Adrenal gland (tissue), 12 donors: ENCODE results near the gene EPB41L2. TPM values are rescaled to one million over a fixed set of nuclear protein-coding genes. Genes with fewer than 3 reads are reported as not detected.

Experiments
- DNase-seq, 7 donors: peaks; one replicate each; pipeline ENCODE4 v3.0.0-alpha.2; 2019 to 2020
- H3K27ac ChIP-seq, 5 donors: fragments of 200-600 bp; sonication (generic) in 4 of 5; 1 replicate in 3 of 5; 2 replicates in 2 of 5; pipeline versions ENCODE4 v1.5.1 to v1.8.0; 2016 to 2020; ENCODE audit warnings: mild to moderate bottlenecking in 1 of 5
- H3K27me3 ChIP-seq: fragments of 200-600 bp; 2 replicates; pipeline ENCODE4 v1.8.0; 2021
- H3K36me3 ChIP-seq, 2 donors: fragments of 200-600 bp; replicated peaks in 1 of 2; 1 replicate in 1 of 2; 2 replicates in 1 of 2; pipeline versions ENCODE4 v1.5.1 to v1.8.0; 2018 to 2022
- H3K4me1 ChIP-seq, 2 donors: fragments of 200-600 bp; replicated peaks in 1 of 2; 1 replicate in 1 of 2; 2 replicates in 1 of 2; pipeline versions ENCODE4 v1.5.1 to v1.8.0; 2018 to 2021
- H3K4me3 ChIP-seq, 4 donors: fragments of 200-600 bp; sonication (generic) in 3 of 4; one replicate each; pipeline ENCODE4 v1.5.1; 2016 to 2018
- H3K9me3 ChIP-seq, 3 donors: fragments of 200-600 bp; sonication (generic) in 1 of 3; replicated peaks in 1 of 3; 1 replicate in 2 of 3; 2 replicates in 1 of 3; pipeline versions ENCODE4 v1.5.1 to v1.8.0; 2016 to 2021
- CTCF ChIP-seq, 6 experiments: fragments of 450-650 bp in 4 of 6; fragments of 200-600 bp in 2 of 6; sonication (generic) in 1 of 6; IDR thresholded peaks; 1 replicate in 5 of 6; 2 replicates in 1 of 6; pipeline versions ENCODE4 v1.5.1 to v1.8.0; 2016 to 2021; ENCODE audit warnings: antibody characterized with exemption in 6 of 6, mild to moderate bottlenecking in 2 of 6, moderate library complexity in 1 of 6
- POLR2A ChIP-seq, 2 donors: fragments of 450-650 bp; IDR thresholded peaks; one replicate each; pipeline ENCODE4 v1.6.1; 2017; ENCODE audit warnings: antibody characterized with exemption in 2 of 2, mild to moderate bottlenecking in 2 of 2, moderate library complexity in 1 of 2
- whole genome bisulfite sequencing, 4 donors: extraction: QIAGEN DNeasy Blood & Tissue Kit in 2 of 4; methylation state at CpG; one replicate each; pipeline versions ENCODE4 v1.1.5 to v1.1.7; 2013 to 2017; 5-methylcytosine and 5-hydroxymethylcytosine counted together
- intact Hi-C, 2 donors: fragments of 100-400 bp; cut with DNase I; formaldehyde crosslinking; loops; one replicate each; pipeline versions ENCODE4 v1.14.1 to v1.15.0; 2022 to 2023
- polyA plus RNA-seq, 3 donors: library from polyadenylated mRNA; stranded (reverse); fragments of 200-250 nt in 2 of 3; fragments of 350-450 nt in 1 of 3; fragmentation: Illumina TruSeq in 1 of 3; extraction: RNeasy Lipid Tissue Mini Kit (QIAGEN cat#74804) in 1 of 3; gene quantifications; one replicate each; pipeline ENCODE4 v1.2.3, GENCODE V29; 2013 to 2014
- total RNA-seq, 9 donors: library from RNA; depleted of rRNA in 4 of 9; stranded (reverse); fragments of >200 nt in 4 of 9; fragments of 120-200 nt in 1 of 9; fragmentation: NEBNext Ultra II Directional in 1 of 9; extraction: Animal tissue kit (Norgen Biotek cat#: 25700) in 1 of 9; gene quantifications; one replicate each; pipeline versions ENCODE4 v1.1.0 to v1.2.4, GENCODE V29; 2013 to 2023
- donor health status: healthy with polysubstance abuse.
- donor health status: Bipolar disorder and iron deficiency.
- donor health status: DM: yes; HTN: yes; CAD: no.
- donor health status: DM: no; HTN: no; CAD: no.
- donor health status: DM: no; HTN: no; CAD: no.
- donor health status: DM: yes; HTN: yes; CAD: no.

The EPB41L2 gene
- total and polyA plus RNA-seq, 12 donors, result 30.6 to 101 (median 82.4) TPM

GRCh38 chr6:130852844-130853554, 210.0 kb downstream of the EPB41L2 start:
- Histone ChIP-seq H3K4me1 (peaks cover 0 to 6% of the 10 kb centered on the region in 2 donors), H3K4me3 (no peak overlapping the region), H3K27ac (no peak overlapping the region), H3K36me3 (no peaks in the 10 kb centered on the region), H3K27me3 (no peaks in the 10 kb centered on the region), H3K9me3 (no peaks in the 10 kb centered on the region)
- TF ChIP-seq CTCF (IDR thresholded peaks at IDR 0.05) (no peak), POLR2A (IDR thresholded peaks at IDR 0.05) (no peak)
- WGBS, 4 donors, result 54 to 67% (median 59%) methylated on average over 7 of the region's 7 CpGs
- intact Hi-C loops, result no loop called here
- no peak for DNase-seq

GRCh38 chr6:130851026-130851425, 212.0 kb downstream of the EPB41L2 start:
- TF ChIP-seq POLR2A (IDR thresholded peaks at IDR 0.05) (no peak), CTCF (IDR thresholded peaks at IDR 0.05) (no peak)
- H3K4me1 ChIP-seq, result peaks cover 0 to 6% of the 10 kb centered on the region in 2 donors
- no peak overlapping the region for H3K27ac ChIP-seq
- H3K36me3 ChIP-seq, result no peaks in the 10 kb centered on the region
- no peak for DNase-seq
- intact Hi-C loops, result no loop called here
- 67 to 92% (median 73%) methylated on average over 1 of the region's 1 CpG for WGBS, 4 donors
- H3K9me3 ChIP-seq, result no peaks in the 10 kb centered on the region
- H3K4me3 ChIP-seq, result no peak overlapping the region
- no peaks in the 10 kb centered on the region for H3K27me3 ChIP-seq

GRCh38 chr6:130849594-130849993, 213.5 kb downstream of the EPB41L2 start:
- WGBS, 4 donors, result 95 to 98% (median 96%) methylated on average over 1 of the region's 1 CpG
- intact Hi-C loops, result loop anchor here (10.0 kb wide), 2 partner anchors 525 to 795 kb away; no protein-coding TSS in a partner anchor

GRCh38 chr6:130848945-130849344, 214.1 kb downstream of the EPB41L2 start:
- Histone ChIP-seq H3K36me3 (no peaks in the 10 kb centered on the region), H3K4me1 (peaks cover 0 to 6% of the 10 kb centered on the region in 2 donors), H3K27me3 (no peaks in the 10 kb centered on the region), H3K4me3 (no peak overlapping the region), H3K9me3 (no peaks in the 10 kb centered on the region), H3K27ac (no peak overlapping the region)
- no peak for DNase-seq
- TF ChIP-seq POLR2A (IDR thresholded peaks at IDR 0.05), result no peak
- TF ChIP-seq CTCF (IDR thresholded peaks at IDR 0.05), result no peak
- intact Hi-C loops, result loop anchor here (10.0 kb wide), 2 partner anchors 524 to 794 kb away; no protein-coding TSS in a partner anchor
- WGBS, 4 donors, result 87 to 95% (median 92%) methylated on average over 2 of the region's 2 CpGs

More at GRCh38 chr6:130849594-130849993, 213.5 kb downstream of the EPB41L2 start:
- Histone ChIP-seq H3K4me1 (peaks cover 0 to 6% of the 10 kb centered on the region in 2 donors), H3K36me3 (no peaks in the 10 kb centered on the region), H3K27me3 (no peaks in the 10 kb centered on the region), H3K4me3 (no peak overlapping the region), H3K9me3 (no peaks in the 10 kb centered on the region), H3K27ac (no peak overlapping the region)
- DNase-seq, result no peak
- no peak for TF ChIP-seq POLR2A (IDR thresholded peaks at IDR 0.05)
